ENCODE measurements around the gene SUCLG2.
"Not testable (repeated sequence)": the region's sequence is repeated elsewhere in the genome, so short reads cannot be mapped to it uniquely, and the experiment has no call there.

The SUCLG2 gene

DNA sequence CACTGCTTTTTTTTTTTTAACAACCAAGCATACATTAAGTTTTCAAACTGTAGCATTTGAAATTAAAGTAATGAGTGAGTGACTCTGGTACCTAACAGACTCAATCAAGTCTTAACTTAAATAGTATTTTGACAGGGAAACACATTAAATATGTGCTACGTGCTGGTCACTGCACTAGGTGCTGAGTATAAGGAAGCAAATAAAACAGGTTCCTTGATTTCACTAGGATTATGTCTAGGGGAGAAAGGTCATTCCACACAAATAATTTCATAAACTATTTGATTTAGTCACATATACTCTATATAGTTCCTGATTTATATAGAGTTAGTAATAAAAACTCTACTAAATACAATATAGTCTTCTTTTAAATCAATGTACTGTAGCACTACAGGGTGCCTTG lies 89.4 kb downstream of the SUCLG2 start:
- no peak overlapping the region for H3K27ac ChIP-seq
- DNase-seq (ENCODE audit: low read depth, low spot score), result no peak

DNA sequence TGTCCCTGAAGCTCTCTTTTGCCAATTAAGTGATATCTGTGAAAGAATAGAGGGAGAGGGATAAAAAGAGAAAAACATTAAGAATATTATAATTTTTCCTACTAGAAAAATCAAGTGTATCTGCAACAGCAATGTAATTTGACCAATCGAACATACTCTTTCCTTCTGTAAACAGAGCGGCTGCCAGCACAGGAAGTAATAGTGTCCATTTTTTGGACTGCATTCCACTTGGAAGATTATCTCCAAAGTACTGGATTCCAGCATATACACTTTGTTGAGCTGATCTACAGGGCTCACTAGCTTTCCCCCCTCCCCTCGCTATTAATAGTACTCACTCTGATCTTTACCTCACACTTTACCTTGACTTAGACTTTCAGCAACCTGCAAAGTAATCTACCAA lies 90.4 kb downstream of the SUCLG2 start:
- no peak for DNase-seq (ENCODE audit: low read depth, low spot score)

DNA sequence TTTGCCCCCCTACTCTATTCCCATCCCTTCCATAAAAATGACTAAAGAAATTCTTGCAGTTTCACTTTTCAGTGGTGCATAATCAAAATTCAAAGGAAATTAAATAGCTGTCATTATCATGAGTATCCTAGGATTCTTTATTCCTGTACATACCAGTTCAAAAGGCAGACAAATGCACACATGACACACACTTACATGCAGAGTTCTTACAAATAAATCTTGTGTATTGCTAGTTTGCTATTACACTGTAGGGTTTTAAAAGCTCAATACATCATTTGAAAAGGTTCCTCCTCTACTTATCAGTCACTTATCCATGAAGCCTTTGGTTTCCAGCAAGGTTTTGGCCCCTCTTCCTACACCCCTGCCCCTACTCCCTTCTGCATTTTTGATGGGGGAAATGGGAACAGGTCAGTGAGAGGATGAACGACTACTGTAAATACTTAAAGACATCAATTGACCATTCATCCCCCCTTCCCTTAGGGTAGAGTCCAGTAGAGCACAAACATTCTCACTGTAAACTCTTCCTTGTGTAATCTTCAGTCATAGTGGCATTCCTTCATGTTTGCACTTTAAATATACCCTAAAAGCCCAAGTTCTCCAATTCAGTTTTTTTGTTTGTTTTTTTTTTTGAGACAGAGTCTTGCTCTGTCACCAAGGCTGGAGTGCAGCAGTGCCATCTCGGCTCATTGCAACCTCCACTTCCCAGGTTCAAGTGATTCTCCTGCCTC lies 92.6 kb downstream of the SUCLG2 start:
- H3K27ac ChIP-seq, result no peak overlapping the region
- DNase-seq (ENCODE audit: low read depth, low spot score), result no peak

More for the DNA sequence above, 90.4 kb downstream of the SUCLG2 start:
- no peak overlapping the region for H3K27ac ChIP-seq

DNA sequence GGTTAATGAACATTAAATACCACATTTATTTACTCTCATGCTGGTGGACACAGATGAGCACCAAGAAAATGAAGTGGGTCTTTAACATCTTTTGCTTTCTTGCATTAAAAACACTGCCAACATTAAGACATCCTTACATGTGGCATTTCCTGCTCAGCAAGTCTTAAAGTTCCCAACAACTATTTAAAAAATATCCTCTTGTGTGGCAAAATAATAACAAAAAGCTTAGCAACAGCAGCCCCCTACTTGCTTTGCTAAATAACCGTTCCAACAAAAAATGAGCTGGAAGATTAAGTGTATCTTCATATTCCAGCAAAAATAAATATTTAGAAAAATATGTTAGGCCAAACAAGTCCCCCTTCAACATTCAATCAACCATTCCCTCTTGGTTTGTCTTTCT lies 93.1 kb downstream of the SUCLG2 start:
- H3K27ac ChIP-seq, result no peak overlapping the region
- DNase-seq (ENCODE audit: low read depth, low spot score), result no peak

DNA sequence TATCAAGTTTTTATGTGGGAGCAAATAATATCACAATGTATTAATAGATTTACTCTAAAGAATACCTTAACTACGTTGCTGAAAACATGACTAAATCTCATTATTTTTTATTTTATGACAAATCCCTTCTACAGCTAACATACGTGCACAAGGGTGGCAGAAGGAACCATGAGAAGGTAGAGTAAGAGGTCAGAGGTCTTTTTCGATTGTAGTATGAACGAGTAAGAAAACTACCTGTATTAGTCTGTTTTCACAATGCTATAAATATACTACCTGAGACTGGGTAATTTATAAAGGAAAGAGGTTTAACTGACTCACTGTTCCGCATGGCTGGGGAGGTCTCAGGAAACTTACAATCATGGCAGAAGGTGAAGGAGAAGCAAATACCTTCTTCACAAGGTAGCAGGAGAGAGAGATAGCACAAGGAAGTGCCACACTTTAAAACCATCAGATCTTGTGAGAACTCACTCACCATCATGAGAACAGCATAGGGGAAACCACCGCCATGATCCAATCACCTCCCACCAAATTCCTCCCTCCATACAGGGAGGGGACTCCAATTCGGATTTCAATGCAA lies 95.3 kb downstream of the SUCLG2 start:
- no peak for DNase-seq (ENCODE audit: low read depth, low spot score)
- H3K27ac ChIP-seq, result no peak overlapping the region

DNA sequence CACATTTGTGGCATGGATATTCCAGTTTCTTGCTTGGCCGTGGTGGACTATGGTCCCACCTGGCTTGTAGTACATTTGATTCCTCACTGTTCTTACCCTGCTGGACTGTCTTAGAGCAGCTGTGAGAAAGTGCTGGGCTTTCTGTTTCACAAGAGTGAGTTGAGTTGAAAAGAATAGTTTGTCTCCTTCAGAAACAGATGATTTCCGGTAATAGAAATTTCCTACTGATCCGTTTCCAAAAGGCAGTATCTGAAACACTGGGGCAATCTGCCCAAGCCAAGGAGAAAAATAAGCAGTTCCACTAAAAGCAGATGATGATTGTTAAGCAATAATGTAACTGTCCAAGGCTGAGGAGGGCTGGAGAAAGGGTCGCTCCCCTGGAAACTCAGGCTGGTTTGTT lies 96.0 kb downstream of the SUCLG2 start:
- DNase-seq (ENCODE audit: low read depth, low spot score), result no peak
- H3K27ac ChIP-seq, result no peak overlapping the region

DNA sequence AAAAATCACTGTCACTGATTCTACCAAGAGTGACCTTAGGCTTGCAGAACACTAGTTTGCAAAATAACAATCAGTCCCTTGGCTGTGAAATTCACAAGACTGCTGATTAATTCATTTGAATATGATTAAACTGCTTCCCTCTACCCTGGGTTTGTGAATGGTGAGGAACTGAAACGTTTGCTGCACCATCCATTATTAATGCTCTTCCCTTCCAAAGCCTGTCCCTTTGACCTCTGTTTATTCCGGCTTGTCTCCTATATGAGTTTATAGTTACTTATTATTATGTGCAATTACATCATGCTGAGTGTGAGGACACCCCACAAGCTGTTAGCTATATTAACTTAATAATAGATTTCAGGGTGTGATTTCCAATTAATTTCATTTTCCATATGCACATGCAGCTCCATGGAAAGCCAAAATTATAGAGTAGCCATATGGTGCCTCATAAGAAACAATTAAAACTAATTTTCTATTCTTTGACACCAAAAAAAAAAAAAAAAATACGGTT lies 96.5 kb downstream of the SUCLG2 start:
- H3K27ac ChIP-seq, result no peak overlapping the region
- no peak for DNase-seq (ENCODE audit: low read depth, low spot score)

DNA sequence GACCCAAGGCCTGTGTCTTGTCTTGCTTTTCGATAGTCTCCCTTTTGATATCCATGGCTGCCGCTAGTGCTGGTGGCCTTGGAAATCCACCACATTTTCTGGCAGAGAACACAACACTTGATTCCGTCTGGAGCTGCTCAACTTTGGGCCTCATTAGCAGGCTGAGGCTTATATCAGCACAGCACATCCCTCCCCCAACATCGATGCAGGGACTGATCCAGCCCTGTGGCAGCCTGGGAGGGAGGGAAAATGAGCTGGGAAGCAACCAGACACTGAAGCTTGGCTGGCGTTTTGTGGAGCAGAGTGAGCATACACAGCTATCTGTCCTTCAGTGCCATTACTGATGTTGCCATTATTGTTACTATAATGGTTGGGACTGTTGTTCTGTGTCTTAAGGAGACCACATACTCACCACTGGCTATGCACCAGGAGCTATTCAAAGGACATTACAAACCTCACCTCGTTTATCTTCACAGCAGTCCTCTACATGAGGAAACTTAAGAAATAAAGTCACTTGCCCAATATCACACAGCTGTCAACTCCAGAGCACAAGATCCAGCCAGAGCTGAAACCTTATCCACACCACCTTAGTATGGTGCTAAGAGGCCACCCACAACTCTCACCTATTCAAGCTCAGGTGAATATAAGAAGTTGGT lies 102.9 kb downstream of the SUCLG2 start:
- DNase-seq (ENCODE audit: low read depth, low spot score), result no peak
- no peak overlapping the region for H3K27ac ChIP-seq

DNA sequence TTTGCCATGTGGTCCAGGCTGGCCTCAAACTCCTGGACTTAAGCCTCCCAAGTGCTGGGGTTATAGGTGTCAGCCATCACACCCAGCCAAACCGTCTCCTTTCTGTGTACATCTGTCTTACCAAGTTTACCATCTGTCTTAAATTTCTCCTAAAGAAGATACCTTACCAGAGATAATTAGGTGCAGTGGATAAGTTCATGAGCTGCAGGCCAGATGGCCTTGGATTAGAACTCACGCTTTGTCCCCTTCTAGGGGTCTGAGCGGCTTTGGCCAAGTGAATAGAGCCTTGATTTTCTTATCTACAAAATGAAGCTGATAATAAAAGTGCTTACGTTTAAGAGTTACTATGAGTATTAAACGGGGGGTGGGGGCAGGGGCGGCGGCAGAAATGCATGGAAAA lies 103.9 kb downstream of the SUCLG2 start:
- no peak overlapping the region for H3K27ac ChIP-seq
- no peak for DNase-seq (ENCODE audit: low read depth, low spot score)

DNA sequence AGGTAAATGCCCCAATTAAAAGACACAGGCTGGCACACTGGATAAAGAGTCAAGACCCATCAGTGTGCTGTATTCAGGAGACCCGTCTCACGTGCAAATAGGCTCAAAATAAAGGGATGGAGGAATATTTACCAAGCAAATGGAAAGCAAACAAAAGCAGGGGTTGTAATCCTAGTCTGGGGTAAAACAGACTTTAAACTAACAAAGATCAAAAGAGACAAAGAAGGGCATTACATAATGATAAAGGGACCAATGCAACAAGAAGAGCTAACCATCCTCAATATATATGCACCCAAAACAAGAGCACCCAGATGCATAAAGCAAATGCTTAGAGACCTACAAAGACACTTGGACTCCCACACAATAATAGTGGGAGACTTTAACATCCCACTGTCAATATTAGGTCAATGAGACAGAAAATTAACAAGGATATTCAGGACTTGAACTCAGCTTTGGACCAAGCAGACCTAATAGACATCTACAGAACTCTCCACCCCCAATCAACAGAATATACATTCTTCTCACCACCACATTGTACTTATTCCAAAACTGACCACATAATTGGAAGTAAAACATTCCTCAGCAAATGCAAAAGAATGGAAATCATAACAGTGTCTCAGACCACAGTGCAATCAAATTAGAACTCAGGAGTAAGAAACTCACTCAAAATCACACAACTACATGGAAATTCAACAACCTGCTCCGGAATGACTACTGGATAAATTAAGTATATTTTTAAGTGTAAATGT lies 111.7 kb downstream of the SUCLG2 start:
- DNase-seq (ENCODE audit: low read depth, low spot score); H3K27ac ChIP-seq: not testable (repeated sequence)

DNA sequence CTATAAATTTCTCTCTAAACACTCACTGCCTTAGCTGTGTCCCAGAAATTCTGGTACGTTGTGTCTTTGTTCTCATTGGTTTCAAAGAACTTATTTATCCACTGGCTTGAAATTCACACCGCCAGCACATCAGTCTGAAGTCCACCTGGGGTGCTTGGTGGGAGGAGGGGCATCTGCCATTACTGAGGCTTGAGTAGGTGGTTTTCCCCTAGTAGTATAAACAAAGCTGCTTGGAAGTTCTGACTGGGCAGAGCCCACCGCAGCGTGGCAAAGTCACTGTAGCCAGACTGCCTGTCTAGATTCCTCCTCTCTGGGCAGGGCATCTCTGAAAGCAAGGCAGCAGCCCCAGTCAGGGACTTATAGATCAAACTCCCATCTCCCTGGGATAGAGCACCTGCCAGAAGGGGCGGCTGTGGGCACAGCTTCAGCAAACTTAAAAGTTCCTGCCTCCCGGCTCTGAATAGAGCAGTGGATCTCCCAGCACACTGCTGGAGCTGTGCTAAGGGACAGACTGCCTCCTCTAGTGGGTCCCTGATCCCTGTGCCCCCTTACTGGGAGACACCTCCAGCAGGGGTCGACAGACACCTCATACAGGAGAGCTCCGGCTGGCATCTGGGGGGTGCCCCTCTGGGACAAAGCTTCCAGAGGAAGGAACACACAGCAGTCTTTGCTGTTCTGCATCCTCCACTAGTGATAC lies 114.1 kb downstream of the SUCLG2 start:
- DNase-seq (ENCODE audit: low read depth, low spot score), result no peak
- H3K27ac ChIP-seq, result no peak overlapping the region

DNA sequence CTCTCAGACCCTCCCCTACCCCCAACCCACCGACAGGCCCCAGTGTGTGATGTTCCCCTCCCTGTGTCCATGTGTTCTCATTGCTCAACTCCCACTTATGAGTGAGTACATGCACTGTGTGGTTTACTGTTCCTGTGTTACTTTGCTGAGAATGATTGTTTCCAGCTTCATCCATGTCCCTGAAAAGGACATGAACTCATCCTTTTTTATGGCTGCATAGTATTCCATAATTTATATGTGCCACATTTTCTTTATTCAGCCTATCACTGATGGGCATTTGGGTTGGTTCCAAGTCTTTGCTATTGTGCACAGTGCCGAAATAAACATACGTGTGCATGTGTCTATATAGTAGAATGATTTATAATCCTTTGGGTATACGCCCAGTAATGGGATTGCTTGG lies 117.2 kb downstream of the SUCLG2 start:
- not testable (repeated sequence) for DNase-seq (ENCODE audit: low read depth, low spot score); H3K27ac ChIP-seq

DNA sequence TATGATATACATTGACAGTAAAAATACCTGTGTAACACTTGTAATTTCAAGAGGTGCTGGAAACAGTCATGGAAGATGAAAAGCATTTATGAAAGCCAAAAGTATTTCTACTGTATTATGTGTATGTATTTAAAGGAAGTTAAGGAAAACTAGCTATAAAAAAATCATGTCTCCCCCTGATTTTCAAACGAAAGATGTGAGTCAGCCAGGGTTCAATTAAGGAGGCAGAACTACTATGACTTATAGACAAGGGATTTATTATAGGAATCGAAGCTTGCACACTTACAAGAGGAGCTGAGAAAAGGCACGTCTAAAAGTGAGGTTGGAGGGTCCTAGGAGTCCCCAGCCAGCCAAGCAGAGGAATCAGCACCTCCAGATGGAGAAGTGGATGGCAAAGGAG lies 119.4 kb downstream of the SUCLG2 start:
- no peak for DNase-seq (ENCODE audit: low read depth, low spot score)
- H3K27ac ChIP-seq, result no peak overlapping the region

DNA sequence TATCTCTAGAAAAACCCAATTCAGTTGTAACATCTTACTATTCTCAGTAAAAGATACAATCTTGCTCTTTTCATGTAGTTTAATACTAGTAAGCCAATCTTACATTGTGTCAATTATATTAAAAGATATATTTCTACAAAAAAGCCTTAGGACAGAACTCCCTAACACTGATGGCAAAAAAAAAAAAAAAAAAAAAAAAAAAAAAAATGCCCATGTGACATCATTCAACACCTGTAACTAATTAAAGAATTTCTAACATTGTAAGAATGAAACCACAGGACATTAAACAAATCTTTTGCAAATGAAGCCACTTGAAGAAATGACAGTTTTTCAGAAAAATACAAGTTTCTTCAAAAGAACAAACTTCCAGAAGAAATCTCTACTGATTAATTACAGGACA lies 119.8 kb downstream of the SUCLG2 start:
- no peak overlapping the region for H3K27ac ChIP-seq

DNA sequence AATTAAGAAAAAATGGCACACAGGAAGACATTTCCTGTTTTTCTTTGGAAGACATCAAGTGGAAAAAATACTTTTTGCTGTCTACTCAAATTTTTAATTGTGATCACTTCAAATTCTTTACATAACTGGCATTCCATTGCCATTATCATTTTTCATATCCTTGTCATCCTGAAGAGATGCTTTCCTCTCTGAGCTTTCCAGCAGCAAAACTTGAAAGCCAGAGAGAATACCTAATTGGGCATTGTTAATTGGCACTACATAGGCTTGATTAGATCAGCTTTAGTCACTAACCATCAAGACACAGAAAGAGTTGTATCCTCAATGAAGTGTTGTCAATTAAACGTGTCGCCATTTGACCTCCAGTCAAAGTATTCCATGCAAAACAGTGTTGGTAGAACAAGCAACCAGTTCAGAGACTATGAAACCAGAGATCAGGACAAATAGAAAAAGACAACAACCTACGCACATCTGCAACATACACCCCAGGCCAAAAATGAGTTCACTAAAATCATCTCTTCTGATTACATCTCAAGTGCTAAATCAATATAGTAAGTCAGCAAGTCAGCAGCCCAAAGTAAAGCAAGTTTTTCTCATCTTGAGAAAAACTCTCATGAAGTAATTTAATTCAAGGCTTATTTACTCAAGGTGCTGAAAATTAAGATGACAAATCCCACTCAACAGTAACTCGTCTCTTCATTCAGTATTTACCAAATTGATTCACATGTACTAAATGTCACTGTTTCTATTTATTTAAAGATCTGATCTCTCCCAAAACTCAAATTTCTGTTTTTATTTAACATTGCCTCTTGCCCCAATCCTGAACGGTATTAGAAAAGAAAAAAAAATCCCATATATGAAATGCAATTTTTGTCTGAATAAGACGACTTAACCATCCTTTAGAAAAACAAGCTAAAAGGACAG lies 123.0 kb downstream of the SUCLG2 start:
- H3K27ac ChIP-seq, result no peak overlapping the region

More for the DNA sequence above, 119.8 kb downstream of the SUCLG2 start:
- no peak for DNase-seq (ENCODE audit: low read depth, low spot score)

DNA sequence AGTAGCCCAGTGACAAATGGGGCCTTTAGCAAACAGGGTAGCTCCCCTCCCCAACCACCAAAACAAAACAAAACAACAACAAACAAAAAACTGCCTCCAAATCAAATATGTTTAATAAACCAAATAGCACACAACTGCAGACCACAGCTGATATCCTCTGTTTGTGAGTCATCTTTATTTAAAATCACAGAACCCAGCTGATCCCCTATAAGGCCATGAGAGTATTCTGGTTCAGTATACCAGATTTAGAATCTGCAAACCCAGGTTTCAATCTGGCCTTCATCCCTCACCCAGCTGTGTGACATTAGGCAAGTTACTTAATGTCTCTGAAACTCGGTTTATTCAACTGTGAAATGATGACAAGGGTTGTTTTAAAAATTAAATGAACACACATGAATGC lies 124.5 kb downstream of the SUCLG2 start:
- no peak for DNase-seq (ENCODE audit: low read depth, low spot score)
- H3K27ac ChIP-seq, result no peak overlapping the region

More for the DNA sequence above, 123.0 kb downstream of the SUCLG2 start:
- DNase-seq (ENCODE audit: low read depth, low spot score), result no peak

DNA sequence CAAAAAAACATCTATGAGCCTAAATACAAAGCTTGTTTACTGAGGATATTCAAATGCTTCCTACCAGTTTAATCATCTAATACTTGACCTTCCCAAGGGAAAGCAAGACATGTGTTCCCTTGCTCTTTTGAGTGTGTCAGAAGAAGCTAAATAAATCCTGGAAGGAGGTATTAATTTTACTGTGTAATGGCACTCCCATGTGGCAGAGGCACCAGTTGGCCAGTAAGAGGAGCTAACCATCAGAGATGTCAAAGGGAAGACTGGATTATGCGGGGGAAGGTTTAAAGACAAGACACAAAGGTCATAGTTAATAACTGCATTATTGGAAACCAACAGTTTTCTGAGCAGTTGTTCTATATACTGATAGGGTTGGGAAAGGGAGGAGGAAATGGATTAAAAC lies 125.1 kb downstream of the SUCLG2 start:
- DNase-seq (ENCODE audit: low read depth, low spot score), result no peak
- H3K27ac ChIP-seq, result no peak overlapping the region

DNA sequence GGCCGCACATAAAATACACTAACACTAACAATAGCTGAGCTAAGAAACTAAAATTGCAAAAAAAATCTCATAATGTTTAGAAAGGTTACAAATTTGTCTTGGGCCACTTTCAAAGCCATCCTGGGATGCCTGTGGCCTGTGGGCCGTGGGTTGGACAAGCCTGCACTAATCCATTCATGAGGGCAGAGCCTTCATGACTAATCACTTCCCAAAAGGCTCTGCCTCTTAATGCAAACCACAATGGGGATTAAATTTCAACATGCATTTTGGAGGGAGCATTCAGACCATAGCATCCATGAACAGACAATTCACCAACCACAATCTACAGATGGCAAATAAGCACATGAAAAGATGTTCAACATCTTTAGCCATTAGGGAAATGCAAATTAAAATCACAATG lies 128.2 kb downstream of the SUCLG2 start:
- H3K27ac ChIP-seq, result peak overlapping the region; percentile 22
- DNase-seq (ENCODE audit: low read depth, low spot score), result peak; percentile 36

DNA sequence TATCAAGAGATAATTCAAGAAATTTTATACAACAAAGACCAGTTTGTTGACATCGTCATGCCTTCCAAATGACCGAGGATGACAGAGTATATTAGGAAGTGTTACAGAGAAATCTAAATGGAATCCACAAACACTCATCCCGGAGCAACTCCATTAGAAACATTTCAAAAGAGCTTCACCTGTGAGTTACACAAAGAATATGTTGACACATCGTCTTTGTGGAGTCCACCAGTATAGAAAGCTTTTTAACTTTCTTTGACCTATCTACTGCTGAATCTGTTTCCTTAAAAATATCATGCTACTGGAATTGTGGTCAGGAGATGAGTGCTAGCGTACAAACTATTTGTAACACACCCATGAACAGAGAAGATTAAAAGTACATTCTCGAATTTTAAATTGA lies 130.4 kb downstream of the SUCLG2 start:
- DNase-seq (ENCODE audit: low read depth, low spot score), result no peak
- no peak overlapping the region for H3K27ac ChIP-seq
